Astrocyte of the cerebellum (primary cell): ENCODE results near the gene SMYD2.

Source experiments
- DNase-seq: peaks from one replicate; pipeline ENCODE4 v3.0.0-alpha.2; 2011; ENCODE audit warnings: low read depth
- H3K4me3 ChIP-seq: 2 replicates; pipeline ENCODE4 v1.5.1; 2011; ENCODE audit warnings: mild to moderate bottlenecking, low read depth, low read length, moderate library complexity
- CTCF ChIP-seq: IDR thresholded peaks from 2 replicates; pipeline ENCODE4 v1.5.1; 2012; ENCODE audit warnings: low read length, low read depth, moderate library complexity, mild to moderate bottlenecking; ENCODE audit errors: missing control alignments
- in situ Hi-C: cut with HindIII; loops from 2 replicates; pipeline ENCODE4 v1.10.0; 2017; ENCODE audit warnings: low sequenced_read_pairs

Gene SMYD2

GRCh38 chr1:214280386-214281020, 456 bp upstream of the SMYD2 start:
- peak overlapping the region; percentile 68 for H3K4me3 ChIP-seq
- no peak for DNase-seq
- in situ Hi-C loops = no loop called here
- TF ChIP-seq CTCF = peak; percentile 32

- in situ Hi-C loops = no loop called here
- no peak for DNase-seq
- peak overlapping the region; percentile 68 for H3K4me3 ChIP-seq
- no peak for TF ChIP-seq CTCF
Observed at GRCh38 chr1:214281720-214282629, 1.0 kb downstream of the SMYD2 start.

GRCh38 chr1:214282630-214283242, 1.8 kb downstream of the SMYD2 start:
- no peak for TF ChIP-seq CTCF
- no peak overlapping the region for H3K4me3 ChIP-seq
- DNase-seq = no peak
- in situ Hi-C loops = no loop called here

- no peak for DNase-seq
- TF ChIP-seq CTCF = no peak
- no peak overlapping the region for H3K4me3 ChIP-seq
- in situ Hi-C loops = no loop called here
Observed at GRCh38 chr1:214285610-214286440, 4.9 kb downstream of the SMYD2 start.

GRCh38 chr1:214287884-214288283, 6.9 kb downstream of the SMYD2 start:
- DNase-seq = no peak
- TF ChIP-seq CTCF = no peak
- in situ Hi-C loops = no loop called here
- no peak overlapping the region for H3K4me3 ChIP-seq
